Stimulated activated CD4-positive, alpha-beta T cell treated with anti-CD3 and anti-CD28 coated beads, Interleukin-2, amount 100 ng/mL, for 24 hours (primary cell): Measurements from ENCODE around the gene RIC8A.

Source experiments
- DNase-seq, 2 donors: peaks; one replicate each; pipeline ENCODE4 v3.0.0-alpha.2; 2020

Gene RIC8A

GRCh38 chr11:204587-205109 is 2.9 kb upstream of the RIC8A start:
- DNase-seq = no peak

GRCh38 chr11:205221-206001 is 2.1 kb upstream of the RIC8A start:
- DNase-seq = no peak

DNA sequence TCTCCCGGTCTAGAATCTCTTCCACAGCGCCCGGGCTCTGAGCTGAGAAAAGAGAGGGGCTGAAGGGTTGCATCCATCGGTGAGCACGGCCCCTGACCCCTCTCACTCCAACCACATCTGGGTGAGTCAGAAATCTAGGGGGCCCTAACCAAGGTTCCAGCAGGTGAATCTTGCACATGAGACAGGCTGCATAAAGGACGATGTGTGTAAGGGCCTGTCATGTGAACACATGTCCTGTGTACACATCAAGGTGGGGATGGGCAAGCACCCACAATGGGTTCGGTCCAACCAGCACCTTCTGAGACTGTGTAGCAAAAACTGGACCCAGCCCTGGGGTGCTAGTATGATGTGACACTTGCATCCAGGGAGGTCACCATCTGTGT is 1.5 kb upstream of the RIC8A start:
- DNase-seq = peak in 1 of 2 donors; percentile 15

- DNase-seq = peak; percentile 30 to 38
Measured at GRCh38 chr11:206526-207207, 841 bp upstream of the RIC8A start.

DNA sequence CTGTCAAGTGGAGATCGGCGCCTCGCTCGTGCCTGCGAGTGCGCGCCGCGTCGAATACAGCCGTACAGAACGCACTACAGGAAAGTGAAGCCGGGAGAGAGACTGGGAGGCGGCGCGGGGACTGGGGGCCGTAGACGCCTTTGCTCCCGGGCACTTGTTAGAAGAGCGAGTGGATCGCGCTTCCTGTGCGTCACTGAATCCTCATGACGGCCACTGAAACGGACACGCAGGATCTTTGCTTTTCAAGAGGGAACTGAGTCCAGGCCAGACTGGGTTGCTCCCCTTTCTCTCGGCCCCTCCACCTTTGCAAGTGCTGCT is 314 bp downstream of the RIC8A start:
- no peak for DNase-seq

DNA sequence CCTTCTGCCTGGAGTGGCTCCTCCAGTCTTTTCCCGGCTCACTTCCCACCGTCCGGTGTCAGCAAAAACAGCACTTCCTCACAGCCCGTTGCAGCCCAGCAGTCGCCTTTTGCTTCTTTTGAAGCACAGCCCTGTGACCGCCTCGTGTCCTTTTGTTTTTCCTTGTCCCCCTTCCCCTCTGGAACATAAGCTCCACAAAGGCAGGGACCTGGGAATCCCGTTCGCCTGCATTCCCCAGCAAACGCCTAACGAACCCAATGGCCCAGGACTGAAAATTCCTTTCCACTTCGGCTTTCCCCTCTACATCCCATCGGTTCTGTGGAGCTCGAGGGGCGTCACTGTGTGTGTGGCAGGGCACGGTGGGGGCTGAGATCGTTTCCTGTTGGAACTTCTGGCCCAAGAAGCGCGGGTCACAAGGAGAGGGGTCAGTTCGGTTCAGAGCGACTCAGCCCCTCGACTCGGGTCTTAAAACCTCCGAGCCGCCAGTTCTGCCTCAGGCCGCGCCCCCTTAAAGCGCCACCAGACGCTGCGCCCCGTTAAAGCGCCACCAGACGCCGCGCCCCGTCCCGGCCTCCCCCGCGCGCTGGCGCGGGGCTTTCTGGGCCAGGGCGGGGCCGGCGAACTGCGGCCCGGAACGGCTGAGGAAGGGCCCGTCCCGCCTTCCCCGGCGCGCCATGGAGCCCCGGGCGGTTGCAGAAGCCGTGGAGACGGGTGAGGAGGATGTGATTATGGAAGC is 841 bp downstream of the RIC8A start:
- peak; percentile 82 to 86 for DNase-seq

GRCh38 chr11:208917-209260 is 1.4 kb downstream of the RIC8A start:
- no peak for DNase-seq

GRCh38 chr11:209275-210121 is 2.0 kb downstream of the RIC8A start:
- peak in 1 of 2 donors; percentile 18 for DNase-seq

DNA sequence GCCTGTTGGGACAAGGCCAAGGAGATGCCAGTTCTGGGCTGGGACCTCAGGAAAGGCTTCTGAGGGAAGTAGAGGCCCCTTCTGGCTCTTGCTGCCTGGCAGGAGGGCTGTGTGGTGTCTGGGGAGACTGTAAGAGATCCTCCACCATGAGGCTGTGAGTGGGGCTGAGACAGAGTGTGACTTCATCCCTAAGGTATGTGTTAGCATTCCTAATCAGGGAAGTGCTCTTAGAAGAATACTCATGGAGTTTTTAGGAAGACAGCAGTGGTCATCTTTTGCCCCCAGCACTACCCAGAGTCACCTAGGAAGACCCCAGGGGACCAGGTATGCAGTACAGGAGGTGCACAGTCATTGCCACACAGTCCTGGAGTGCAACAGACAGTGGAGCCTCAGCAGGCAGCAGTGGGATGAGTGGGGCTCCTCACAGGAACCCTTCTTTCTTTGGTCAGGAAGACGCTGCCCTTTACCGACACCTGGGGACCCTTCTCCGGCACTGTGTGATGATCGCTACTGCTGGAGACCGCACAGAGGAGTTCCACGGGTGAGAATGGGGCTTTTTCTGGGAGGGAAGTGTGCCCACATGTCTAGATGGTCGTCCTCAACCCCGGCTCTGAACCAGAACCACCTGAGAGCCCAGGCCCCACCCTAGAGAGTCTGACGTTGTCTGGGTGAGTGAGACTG is 2.8 kb downstream of the RIC8A start:
- DNase-seq = no peak

- DNase-seq = no peak
Measured at GRCh38 chr11:210803-211180, 3.3 kb downstream of the RIC8A start.

DNA sequence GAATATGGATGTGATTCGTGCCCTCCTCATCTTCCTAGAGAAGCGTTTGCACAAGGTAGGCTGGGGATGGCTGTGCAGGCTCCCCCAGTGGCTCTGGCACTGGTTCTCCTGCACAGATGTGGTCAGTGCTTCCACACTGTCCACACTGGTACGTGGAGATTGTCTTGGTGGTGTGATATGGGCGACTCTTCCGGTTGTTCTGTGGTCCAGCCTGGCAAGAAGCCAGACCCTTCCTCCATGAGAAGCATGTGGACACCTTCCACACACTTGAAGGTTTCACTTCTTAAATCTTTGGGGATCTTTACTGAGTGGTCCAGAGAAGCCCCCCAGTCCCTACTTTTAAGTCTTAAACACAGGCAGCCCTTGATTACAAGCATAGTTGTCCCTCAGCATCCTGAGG is 3.8 kb downstream of the RIC8A start:
- DNase-seq = no peak

- no peak for DNase-seq
Measured at GRCh38 chr11:211741-212140, 4.2 kb downstream of the RIC8A start.

- no peak for DNase-seq
Measured at GRCh38 chr11:212150-213100, 4.9 kb downstream of the RIC8A start.

- DNase-seq = no peak
Measured at GRCh38 chr11:213111-213510, 5.6 kb downstream of the RIC8A start.

DNA sequence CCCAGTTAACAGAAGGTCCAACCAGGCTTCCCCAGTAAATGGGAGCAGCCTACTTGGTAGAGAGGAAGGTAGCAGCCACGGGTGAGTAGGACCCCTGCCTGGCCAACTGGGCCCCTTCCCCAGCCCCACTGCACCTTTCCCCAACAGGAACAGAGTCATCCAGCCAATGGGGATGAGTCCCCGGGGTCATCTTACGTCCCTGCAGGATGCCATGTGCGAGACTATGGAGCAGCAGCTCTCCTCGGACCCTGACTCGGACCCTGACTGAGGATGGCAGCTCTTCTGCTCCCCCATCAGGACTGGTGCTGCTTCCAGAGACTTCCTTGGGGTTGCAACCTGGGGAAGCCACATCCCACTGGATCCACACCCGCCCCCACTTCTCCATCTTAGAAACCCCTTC is 6.6 kb downstream of the RIC8A start:
- no peak for DNase-seq

- DNase-seq = no peak
Measured at GRCh38 chr11:215581-216037, 8.1 kb downstream of the RIC8A start.

DNA sequence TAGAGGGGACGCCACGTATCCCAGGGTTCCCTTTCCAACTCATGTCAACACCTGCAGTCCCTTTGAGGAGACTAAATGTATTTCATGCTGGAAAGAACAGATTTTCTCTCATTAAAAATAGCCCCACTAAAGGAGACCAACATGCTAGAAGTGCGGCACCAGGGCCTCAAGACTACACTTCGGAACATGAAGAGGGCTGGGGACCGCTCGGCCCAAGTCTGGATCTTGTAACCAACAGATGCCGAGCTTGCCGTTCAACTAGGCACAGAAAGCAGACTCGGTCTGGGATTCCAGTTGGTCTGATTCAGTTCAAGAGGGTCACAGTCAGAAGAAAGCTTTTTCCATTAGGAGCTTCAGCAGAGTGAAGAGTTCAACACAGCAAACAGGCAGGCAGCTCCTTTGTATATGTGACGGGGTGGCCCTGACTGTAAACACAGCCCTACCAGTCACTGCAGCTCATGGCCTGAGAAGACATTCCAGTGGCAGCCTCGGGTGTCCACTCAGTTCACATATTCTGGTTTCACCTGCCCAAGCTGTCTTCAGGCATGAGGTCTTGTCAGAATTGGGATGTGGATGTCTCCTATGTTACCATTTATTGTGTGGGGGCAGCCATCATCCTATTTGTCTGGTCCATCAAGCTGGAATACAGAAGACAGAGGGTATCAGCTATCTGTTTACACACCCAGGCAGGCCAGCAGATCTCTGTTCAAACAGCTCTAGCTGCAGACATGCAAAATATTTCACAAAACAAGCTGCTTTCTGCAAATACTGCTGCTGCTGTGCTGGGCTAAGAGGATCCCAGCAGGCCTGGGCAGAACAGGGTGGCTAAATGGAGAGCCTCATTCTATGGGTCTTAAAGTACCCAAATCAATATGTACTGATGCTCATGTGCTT is 8.8 kb downstream of the RIC8A start:
- no peak for DNase-seq

GRCh38 chr11:217704-218103 is 10.2 kb downstream of the RIC8A start:
- no peak for DNase-seq

DNA sequence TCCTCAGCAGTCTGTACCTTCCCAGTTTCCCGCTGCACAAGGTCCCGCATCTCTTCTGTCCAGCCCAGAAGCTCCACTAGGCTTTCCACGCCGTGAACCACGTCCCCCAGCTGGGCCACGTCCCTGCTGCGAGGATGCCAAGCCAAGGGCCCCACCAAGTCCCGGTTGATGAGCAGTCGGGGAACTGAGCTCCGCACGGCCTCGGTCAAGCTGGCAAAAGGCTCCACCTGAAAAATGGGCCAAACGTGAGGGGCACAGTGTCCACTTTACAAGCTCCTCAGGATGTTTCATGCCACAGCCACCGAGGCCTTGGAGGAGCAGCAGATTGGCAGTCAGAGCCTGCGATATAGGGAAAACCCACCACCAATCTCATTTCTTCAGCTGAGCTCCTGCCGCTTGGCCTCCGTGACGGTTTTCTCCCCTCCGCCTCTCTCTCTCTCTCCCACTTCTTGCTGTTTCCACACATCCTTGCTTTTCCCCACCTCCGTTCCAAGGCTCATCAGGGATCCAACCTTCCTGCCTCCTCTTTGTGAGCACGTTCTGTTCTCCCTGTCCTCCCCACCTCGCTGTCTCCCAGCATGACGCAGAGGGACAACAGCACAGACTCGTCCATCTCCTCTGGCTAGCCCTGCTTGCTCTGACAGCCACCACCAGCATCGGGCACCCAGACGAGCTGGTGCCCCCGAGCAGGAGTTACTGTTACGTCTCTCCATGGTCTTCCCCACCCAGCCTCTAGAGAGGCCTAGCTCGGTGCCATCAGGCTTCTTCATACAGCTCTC is 11.5 kb downstream of the RIC8A start:
- DNase-seq = no peak
